HepG2 (cell line): ENCODE measurements around the gene PLEKHA8. TPM values are rescaled to one million over a fixed set of nuclear protein-coding genes. Genes with fewer than 3 reads are reported as not detected.
A peak's percentile ranks its signal among the peaks of the same experiment; 100 is the strongest.

Experiments used
- ARID5B ChIP-seq: IDR thresholded peaks from 2 replicates; pipeline ENCODE4 v1.4.0; 2020; ENCODE audit warnings: mild to moderate bottlenecking, missing genetic modification reagents
- BRF2 ChIP-seq: sonication (generic); formaldehyde crosslinking; IDR thresholded peaks from 2 replicates; pipeline ENCODE4 v1.8.1; 2022; ENCODE audit warnings: mild to moderate bottlenecking, missing genetic modification reagents
- CENPT ChIP-seq: sonication (generic); formaldehyde crosslinking; IDR thresholded peaks from 2 replicates; pipeline ENCODE4 v1.8.0; 2022; ENCODE audit warnings: low read depth, mild to moderate bottlenecking, moderate library complexity, missing genetic modification reagents
- FOXO4 ChIP-seq: sonication (generic); formaldehyde crosslinking; conservative IDR thresholded peaks from 2 replicates; pipeline ENCODE4 v1.8.1; 2023; ENCODE audit warnings: missing genetic modification reagents
- HCFC1 ChIP-seq: fragments of 150-350 bp; IDR thresholded peaks from 2 replicates; pipeline ENCODE4 v1.6.1; 2014; ENCODE audit warnings: low read depth, low read length
- HOMEZ ChIP-seq: IDR thresholded peaks from 2 replicates; pipeline ENCODE4 v1.6.1; 2016; ENCODE audit warnings: low read depth
- KDM4B ChIP-seq: sonication (generic); formaldehyde crosslinking; IDR thresholded peaks from 2 replicates; pipeline ENCODE4 v1.4.0; 2020; ENCODE audit warnings: missing genetic modification reagents
- KLF6 ChIP-seq: IDR thresholded peaks from 2 replicates; pipeline ENCODE4 v1.8.0; 2016; ENCODE audit warnings: missing biosample characterization, missing genetic modification reagents
- RARA ChIP-seq: IDR thresholded peaks from 2 replicates; pipeline ENCODE4 v1.6.1; 2016; ENCODE audit warnings: missing genetic modification reagents, missing compliant biosample characterization
- RBAK ChIP-seq: sonication (generic); formaldehyde crosslinking; IDR thresholded peaks from 2 replicates; pipeline ENCODE4 v1.5.1; 2020; ENCODE audit warnings: mild to moderate bottlenecking, missing genetic modification reagents
- RBM22 ChIP-seq: fragments of 200-400 bp; formaldehyde crosslinking; optimal IDR thresholded peaks from 2 replicates; pipeline ENCODE3; 2017; ENCODE audit warnings: mild to moderate bottlenecking, low read length, moderate library complexity
- ZBTB1 ChIP-seq: sonication (generic); formaldehyde crosslinking; IDR thresholded peaks from 2 replicates; pipeline ENCODE4 v1.4.0; 2020; ENCODE audit warnings: missing genetic modification reagents, borderline replicate concordance
- ZFP36L2 ChIP-seq: sonication (generic); formaldehyde crosslinking; IDR thresholded peaks from 2 replicates; pipeline ENCODE4 v1.4.0; 2020; ENCODE audit warnings: missing genetic modification reagents
- ZNF143 ChIP-seq: sonication (generic); formaldehyde crosslinking; IDR thresholded peaks from 2 replicates; pipeline ENCODE4 v1.4.0; 2020; ENCODE audit warnings: missing genetic modification reagents
- ZNF33A ChIP-seq: sonication (generic); formaldehyde crosslinking; IDR thresholded peaks from 2 replicates; pipeline ENCODE4 v1.5.1; 2020; ENCODE audit warnings: missing genetic modification reagents, mild to moderate bottlenecking, moderate library complexity, borderline replicate concordance
- ZNF343 ChIP-seq: sonication (generic); formaldehyde crosslinking; IDR thresholded peaks from 2 replicates; pipeline ENCODE4 v1.4.0; 2020; ENCODE audit warnings: mild to moderate bottlenecking, missing genetic modification reagents
- polyA plus RNA-seq, 8 experiments: library from polyadenylated mRNA; depleted of rRNA in 3 of 8; stranded (reverse) in 7 of 8; unstranded in 1 of 8; fragments of >200 nt; fragmentation: Illumina TruSeq in 4 of 8; extraction: Trizol in 4 of 8; gene quantifications; 2 replicates each; pipeline versions ENCODE4 v1.2.1 to v1.2.3, GENCODE V29; 2011 to 2016; ENCODE audit warnings: low read depth in 4 of 8, missing spikeins in 1 of 8, mixed read lengths in 1 of 8; ENCODE audit not compliant: insufficient read depth in 1 of 8
- total RNA-seq, 5 experiments: library from RNA; depleted of rRNA; stranded (reverse); fragments of >200 nt; fragmentation: Illumina TruSeq; extraction: Trizol; gene quantifications; 2 replicates each; pipeline ENCODE4 v1.2.3, GENCODE V29; 2016; ENCODE audit warnings: low read depth in 1 of 5
- TF ChIP-seq, protein P1 (sequence below): fragments of 450-650 bp; IDR thresholded peaks from 2 replicates; pipeline ENCODE4 v1.6.1; 2017; ENCODE audit warnings: mild to moderate bottlenecking
- TF ChIP-seq, protein P2 (sequence below): sonication (generic); formaldehyde crosslinking; IDR thresholded peaks from 2 replicates; pipeline ENCODE4 v1.5.1; 2020; ENCODE audit warnings: mild to moderate bottlenecking, missing genetic modification reagents, borderline replicate concordance

Gene PLEKHA8
- total and polyA plus RNA-seq, 2 of the 13 experiments (the other 11 are each of a cell fraction or from before 2014, with no cell fraction given), result 12.5 to 26.4 TPM

- no peak for TF ChIP-seq ZNF33A
- TF ChIP-seq KLF6 (CRISPR knock-in tag), result no peak
- TF ChIP-seq, protein P1, sequence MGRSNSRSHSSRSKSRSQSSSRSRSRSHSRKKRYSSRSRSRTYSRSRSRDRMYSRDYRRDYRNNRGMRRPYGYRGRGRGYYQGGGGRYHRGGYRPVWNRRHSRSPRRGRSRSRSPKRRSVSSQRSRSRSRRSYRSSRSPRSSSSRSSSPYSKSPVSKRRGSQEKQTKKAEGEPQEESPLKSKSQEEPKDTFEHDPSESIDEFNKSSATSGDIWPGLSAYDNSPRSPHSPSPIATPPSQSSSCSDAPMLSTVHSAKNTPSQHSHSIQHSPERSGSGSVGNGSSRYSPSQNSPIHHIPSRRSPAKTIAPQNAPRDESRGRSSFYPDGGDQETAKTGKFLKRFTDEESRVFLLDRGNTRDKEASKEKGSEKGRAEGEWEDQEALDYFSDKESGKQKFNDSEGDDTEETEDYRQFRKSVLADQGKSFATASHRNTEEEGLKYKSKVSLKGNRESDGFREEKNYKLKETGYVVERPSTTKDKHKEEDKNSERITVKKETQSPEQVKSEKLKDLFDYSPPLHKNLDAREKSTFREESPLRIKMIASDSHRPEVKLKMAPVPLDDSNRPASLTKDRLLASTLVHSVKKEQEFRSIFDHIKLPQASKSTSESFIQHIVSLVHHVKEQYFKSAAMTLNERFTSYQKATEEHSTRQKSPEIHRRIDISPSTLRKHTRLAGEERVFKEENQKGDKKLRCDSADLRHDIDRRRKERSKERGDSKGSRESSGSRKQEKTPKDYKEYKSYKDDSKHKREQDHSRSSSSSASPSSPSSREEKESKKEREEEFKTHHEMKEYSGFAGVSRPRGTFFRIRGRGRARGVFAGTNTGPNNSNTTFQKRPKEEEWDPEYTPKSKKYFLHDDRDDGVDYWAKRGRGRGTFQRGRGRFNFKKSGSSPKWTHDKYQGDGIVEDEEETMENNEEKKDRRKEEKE, result no peak
- no peak for TF ChIP-seq ZFP36L2 (CRISPR knock-in tag)
- peak; percentile 26; the same call in 1 of the 2 replicates for TF ChIP-seq RARA (CRISPR knock-in tag)
- no peak for TF ChIP-seq ZNF343
- TF ChIP-seq, protein P2, sequence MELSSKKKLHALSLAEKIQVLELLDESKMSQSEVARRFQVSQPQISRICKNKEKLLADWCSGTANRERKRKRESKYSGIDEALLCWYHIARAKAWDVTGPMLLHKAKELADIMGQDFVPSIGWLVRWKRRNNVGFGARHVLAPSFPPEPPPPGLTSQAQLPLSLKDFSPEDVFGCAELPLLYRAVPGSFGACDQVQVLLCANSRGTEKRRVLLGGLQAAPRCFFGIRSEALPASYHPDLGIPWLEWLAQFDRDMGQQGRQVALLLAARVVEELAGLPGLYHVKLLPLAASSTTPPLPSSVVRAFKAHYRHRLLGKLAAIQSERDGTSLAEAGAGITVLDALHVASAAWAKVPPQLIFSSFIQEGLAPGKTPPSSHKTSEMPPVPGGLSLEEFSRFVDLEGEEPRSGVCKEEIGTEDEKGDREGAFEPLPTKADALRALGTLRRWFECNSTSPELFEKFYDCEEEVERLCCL (CRISPR knock-in tag), result no peak
- no peak for TF ChIP-seq BRF2
- no peak for TF ChIP-seq RBAK (CRISPR knock-in tag)
- TF ChIP-seq RBM22, result no peak
- TF ChIP-seq FOXO4 (CRISPR knock-in tag), result no peak
- no peak for TF ChIP-seq HOMEZ (CRISPR knock-in tag)
- TF ChIP-seq ZNF143 (CRISPR knock-in tag), result no peak
- TF ChIP-seq HCFC1, result no peak
- TF ChIP-seq KDM4B (CRISPR knock-in tag), result no peak
- TF ChIP-seq CENPT (CRISPR knock-in tag), result no peak
- no peak for TF ChIP-seq ZBTB1 (CRISPR knock-in tag)
- peak; percentile 57; the same call in 1 of the 2 replicates for TF ChIP-seq ARID5B (CRISPR knock-in tag)
These were observed 40.3 kb upstream of the PLEKHA8 start (continued) for GRCh38 chr7:29987811-29988317.
